NCI-H2171 treated with DMSO at 0.1 percent for 48 hours (cell line): ENCODE data around the gene YBX2.

Experiments used
- DNase-seq: peaks from one replicate; lab custom pipeline; 2025; lab: John Stamatoyannopoulos, UW

YBX2 gene

DNA sequence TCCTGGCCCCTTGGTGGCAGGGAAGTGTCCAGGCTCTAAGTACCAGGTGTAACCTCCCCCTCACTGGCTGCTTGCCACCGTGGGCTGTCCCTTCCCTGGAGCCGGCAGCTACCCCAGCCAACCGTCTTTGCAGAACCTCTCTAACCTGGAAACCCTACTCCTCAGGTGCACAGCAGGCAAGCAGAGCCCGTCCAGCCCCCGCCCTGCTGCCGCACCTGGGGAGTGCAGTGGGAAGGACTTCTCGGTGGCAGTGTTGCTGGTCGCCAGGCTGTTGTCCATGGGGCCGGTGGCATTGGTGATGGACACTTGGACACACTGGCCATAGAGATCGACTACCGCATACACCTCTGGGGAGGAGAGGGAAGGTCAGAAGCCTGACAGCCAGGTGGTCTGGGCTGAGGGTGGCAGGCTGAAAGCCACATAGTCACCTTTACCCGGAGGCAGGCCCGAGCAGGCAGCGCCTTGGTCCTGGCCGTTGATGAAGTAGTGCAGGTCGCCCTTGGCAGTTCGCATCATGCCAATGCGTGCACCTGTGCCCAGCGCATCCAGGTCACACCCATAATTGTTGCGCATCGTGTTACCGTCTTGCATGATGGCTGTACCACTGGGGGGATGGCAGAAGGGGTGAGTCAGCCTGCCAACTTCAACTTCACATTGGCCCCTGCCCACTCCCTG lies 28.2 kb upstream of the YBX2 start:
- DNase-seq: no peak

DNA sequence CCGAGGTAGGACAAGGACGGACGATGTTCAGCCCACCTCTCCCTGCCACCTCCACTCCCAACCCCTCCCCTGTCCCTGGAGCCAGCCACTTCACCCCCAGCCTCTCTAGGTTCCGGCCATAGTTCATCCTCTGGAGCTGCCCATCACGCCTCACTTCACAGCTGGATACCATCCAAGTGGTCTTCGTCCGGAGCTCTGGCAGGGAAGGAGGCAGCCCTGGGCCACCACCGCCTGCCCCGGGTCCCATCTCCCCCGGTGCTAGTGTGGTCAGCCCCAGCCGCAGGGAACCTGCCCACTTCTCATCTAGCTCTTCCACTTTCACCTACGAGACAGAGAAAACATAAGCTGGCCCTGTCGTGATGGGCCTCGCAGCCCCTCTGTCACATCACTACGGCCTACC lies 27.0 kb upstream of the YBX2 start:
- DNase-seq: no peak

DNA sequence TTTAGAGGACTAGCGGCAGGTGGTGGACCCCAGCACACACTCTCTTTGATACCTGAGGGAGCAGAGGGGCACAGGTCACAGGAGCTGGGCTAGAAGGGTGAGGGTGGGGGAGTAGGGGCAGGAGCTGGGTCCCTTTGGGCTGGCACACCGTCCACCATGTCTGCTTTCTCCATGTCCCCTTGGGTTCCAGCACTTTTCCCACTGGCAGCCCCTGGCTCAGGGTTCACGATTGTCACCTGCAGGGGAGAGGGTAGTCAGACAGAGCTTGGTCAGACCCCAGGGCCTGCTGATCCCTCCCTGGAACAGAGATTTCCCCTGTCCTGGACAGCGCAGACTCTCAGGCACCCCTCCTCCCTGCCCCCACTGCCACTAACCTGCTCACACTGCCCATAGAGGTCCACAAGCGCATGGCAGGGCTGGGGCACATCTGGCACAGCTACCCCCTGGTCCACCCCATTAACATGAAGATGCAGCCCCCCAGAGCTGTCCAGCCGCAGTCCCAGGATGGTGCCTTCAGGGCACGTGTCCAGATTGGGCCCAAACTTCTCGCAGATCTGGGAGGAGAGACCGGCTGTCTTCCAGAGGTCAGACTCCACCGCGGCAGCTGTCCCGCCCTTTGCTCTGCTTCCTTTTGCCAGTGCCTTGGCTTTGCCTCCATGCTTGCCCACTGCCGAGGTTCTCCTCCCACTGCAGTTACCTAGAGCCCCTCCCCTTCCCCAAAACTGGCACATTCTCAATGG lies 23.9 kb upstream of the YBX2 start:
- DNase-seq: no peak

GRCh38 chr17:7317161-7317803 lies 22.8 kb upstream of the YBX2 start:
- DNase-seq: no peak

- DNase-seq: no peak
Measured at GRCh38 chr17:7315570-7316235, 21.3 kb upstream of the YBX2 start.

GRCh38 chr17:7314719-7315569 lies 20.5 kb upstream of the YBX2 start, which contains the start of gene GPS2:
Gene GPS2, minus strand, starts transcription at chr17:7315360. Its CDS starts 308 bp downstream, at chr17:7315052.
- peak; percentile 83 for DNase-seq

DNA sequence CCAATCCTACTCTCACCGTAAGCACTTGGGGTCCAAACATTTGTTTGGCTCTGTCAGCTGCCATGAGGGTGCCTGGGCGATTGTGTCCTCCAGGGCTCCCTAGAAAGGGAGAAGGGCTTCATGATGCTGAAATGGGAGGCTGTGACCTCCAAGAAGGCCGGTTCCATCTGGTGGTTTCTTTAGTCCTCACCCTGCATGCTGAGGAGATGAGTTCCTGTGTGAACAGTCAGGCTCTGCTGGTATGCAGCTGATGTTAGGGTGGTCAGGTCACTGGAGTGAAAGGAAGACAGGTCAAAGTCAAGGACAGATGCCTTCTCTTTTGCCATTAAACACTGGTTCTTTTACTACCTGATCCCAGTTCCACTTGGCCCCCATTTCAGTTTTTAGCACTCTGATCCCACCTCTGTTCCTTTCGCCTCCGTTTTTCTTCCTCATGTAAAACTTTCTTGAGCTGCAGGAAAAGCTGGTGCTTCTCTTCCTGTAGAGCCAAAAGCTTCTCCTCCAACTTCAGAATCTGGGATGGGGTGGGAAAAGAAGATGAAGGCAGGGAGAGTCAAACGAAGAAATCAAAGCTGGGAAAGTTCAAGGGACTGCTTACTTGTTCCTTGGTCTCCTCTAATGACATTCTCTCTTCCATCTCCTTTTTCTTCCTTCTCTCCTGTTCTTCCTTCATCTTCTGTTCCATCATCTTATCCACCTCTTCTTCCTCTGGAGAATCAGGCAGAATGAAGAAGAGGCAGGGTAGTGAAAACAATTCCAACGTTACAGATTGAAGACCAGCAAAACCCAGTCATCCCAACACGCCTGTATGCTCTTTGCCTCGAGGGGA lies 19.7 kb upstream of the YBX2 start:
- peak; percentile 22 for DNase-seq

DNA sequence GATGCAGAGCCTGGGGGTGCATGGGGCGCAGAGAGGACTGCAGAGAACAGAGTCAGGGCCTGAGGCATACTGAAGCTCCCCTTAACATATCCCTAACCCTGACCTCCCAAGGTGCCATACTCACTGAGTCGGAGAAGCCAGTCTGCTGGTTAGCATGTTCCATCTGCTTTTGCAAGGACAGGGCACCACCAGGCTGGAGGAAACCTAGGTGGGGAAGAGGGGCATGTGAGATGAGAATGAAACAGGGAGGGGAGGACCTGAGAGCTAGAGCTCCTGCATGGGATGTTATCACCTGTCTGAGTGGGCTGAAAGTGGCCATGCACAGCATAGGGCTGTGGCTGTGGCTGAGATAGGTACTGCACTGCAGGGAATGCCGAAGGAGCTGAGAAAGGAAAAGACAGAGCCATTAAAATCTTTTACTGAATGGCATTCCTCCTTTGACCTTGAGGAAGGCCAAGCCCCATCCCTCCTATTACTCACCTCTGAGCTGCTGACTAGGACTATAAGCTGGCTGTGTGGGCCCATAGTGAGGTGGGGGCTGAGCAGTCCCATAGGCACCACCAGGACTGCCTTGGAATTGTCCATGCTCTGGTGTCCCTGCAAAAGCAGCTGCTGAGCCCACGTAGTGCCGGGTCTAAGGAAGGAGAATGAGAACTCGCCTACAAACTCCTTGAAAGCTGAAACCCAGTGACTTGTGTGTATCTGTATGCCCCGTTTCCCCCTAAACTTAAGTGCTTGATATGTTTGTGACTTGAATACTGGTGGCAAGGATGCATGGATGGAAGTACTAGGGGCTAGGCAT lies 18.9 kb upstream of the YBX2 start:
- DNase-seq: no peak

- DNase-seq: no peak
Measured at GRCh38 chr17:7312432-7313087, 18.1 kb upstream of the YBX2 start.

- DNase-seq: no peak
Measured at GRCh38 chr17:7311110-7311705, 16.8 kb upstream of the YBX2 start.

- no peak for DNase-seq
Measured at GRCh38 chr17:7309628-7310027, 15.2 kb upstream of the YBX2 start.

GRCh38 chr17:7308625-7309433 lies 14.4 kb upstream of the YBX2 start:
- peak; percentile 46 for DNase-seq

DNA sequence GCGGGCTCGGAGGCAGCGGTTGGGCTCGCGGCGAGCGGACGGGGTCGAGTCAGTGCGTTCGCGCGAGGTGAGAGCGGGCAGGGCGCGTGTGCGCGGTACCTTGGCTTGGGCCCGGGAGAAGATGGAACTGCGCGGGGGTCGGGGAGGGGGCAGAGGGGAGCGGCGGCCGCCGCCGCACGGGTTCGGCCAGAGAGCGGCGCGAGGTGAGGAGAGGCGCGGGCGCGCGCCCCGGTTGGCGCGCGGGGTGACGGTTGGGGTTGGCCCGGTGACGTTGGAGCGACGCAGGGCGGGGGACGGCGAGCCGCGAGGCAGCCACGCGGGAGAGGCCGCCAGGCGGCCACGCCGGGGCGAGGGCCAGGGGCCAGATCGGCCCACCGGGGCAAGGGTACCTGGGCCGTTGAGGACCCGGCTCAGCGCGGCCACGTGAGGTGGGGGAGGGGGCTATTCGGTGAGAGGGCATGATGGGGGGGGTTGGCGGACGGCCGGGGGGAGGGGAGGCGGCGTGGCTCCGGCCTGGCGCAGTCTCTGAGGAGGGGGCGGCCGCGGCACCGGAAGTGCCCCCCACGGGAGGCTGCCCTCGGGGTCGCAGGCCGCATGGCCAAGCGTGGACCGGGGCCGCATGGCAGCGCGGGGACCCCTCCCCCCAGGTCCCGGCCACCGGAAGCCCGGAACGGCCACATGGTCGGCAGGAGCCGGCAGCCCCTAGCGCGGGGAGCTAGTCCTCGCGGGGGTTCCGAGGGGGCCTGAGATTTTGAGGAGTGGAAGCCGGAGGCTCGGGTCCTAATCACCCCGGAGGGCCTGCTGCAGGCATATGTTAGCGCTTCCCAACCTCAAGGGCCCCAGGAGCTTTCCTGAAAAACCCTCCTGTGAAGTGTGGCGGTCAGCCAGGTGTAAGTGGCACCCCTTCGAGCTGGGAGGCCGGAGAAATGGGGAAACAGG lies 13.5 kb upstream of the YBX2 start:
- peak; percentile 60 for DNase-seq

DNA sequence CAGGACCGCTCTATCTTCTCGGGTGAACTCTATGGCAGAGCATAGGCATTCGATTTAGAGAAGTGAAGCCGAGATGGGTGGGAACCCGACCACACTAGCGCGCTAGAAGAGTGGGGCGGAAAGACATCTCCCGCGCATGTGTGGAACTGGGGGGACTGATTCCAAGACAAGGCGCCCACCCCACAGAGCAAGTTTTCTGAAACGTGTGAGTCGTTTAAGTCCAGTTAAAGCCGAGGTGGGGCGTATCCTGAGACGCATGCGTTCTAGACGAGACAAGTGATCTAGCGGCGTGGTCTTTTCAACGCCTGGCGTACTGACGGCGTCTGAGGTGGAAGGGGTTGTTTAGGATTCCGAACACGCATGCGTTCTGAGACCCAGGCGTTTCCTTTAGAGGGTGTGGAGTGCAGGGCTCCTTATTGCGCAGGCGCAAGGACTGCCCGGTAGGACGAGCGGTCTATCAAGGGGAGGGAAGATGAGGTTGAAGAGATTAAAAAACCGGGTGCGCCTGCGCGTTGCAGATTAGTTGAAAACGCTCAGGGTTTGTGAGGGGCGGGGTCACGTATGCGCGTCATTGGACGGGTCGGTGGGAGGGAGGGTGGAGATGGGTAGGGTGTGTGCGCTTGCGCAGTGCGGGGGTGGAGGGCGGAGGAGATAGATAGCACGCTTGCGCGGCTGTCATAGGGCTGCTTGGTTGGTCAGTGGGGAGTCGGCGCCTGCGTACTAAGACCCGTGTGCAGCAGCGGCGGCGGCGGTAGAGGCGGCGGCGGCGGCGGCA lies 12.7 kb upstream of the YBX2 start, which contains the start of gene EIF5A:
Gene EIF5A, plus strand, starts transcription at position 718 of the 775 bp plus-strand sequence. CDS start 2,008 bp downstream, outside the sequence.
- DNase-seq: peak; percentile 100

GRCh38 chr17:7304179-7304578 lies 9.7 kb upstream of the YBX2 start:
- DNase-seq: no peak
